Nephron (organoid): ENCODE results near the gene RBPMS2.

Source experiments
- H3K27ac Mint-ChIP-seq, 3 experiments: 2 replicates each; pipeline ENCODE4 v1.8.0; 2020; ENCODE audit warnings: mixed read lengths in 3 of 3, mild to moderate bottlenecking in 2 of 3, moderate library complexity in 1 of 3
- H3K27me3 Mint-ChIP-seq: 2 replicates; pipeline ENCODE4 v1.8.0; 2021; ENCODE audit warnings: low read depth, mild to moderate bottlenecking, moderate library complexity, mixed read lengths
- H3K36me3 Mint-ChIP-seq: 2 replicates; pipeline ENCODE4 v1.8.0; 2020; ENCODE audit warnings: low read depth, mixed read lengths
- H3K4me1 Mint-ChIP-seq: 2 replicates; pipeline ENCODE4 v1.8.0; 2020; ENCODE audit warnings: mixed read lengths
- H3K4me3 Mint-ChIP-seq, 3 experiments: 2 replicates each; pipeline ENCODE4 v1.8.0; 2020; ENCODE audit warnings: mild to moderate bottlenecking in 3 of 3, mixed read lengths in 3 of 3, moderate library complexity in 2 of 3
- H3K9me3 Mint-ChIP-seq: 2 replicates; pipeline ENCODE4 v1.8.0; 2020; ENCODE audit warnings: mixed read lengths
- TF ChIP-seq, protein P1 (sequence below), 3 experiments: fragments of 200-600 bp; sonication (generic); IDR thresholded peaks; one replicate each; pipeline ENCODE4 v1.5.0; 2021; ENCODE audit warnings: antibody characterized with exemption in 3 of 3; ENCODE audit not compliant: unreplicated experiment in 3 of 3

Gene RBPMS2

GRCh38 chr15:64710676-64711428 lies 64.5 kb downstream of the RBPMS2 start:
- H3K4me1 Mint-ChIP-seq: no peaks in the 10 kb centered on the region
- H3K9me3 Mint-ChIP-seq: no peaks in the 10 kb centered on the region
- TF ChIP-seq, protein P1, sequence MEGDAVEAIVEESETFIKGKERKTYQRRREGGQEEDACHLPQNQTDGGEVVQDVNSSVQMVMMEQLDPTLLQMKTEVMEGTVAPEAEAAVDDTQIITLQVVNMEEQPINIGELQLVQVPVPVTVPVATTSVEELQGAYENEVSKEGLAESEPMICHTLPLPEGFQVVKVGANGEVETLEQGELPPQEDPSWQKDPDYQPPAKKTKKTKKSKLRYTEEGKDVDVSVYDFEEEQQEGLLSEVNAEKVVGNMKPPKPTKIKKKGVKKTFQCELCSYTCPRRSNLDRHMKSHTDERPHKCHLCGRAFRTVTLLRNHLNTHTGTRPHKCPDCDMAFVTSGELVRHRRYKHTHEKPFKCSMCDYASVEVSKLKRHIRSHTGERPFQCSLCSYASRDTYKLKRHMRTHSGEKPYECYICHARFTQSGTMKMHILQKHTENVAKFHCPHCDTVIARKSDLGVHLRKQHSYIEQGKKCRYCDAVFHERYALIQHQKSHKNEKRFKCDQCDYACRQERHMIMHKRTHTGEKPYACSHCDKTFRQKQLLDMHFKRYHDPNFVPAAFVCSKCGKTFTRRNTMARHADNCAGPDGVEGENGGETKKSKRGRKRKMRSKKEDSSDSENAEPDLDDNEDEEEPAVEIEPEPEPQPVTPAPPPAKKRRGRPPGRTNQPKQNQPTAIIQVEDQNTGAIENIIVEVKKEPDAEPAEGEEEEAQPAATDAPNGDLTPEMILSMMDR (IDR thresholded peaks at IDR 0.05; ENCODE audit: unreplicated experiment in 3 of 3): no peak
- no peak overlapping the region for H3K4me3 Mint-ChIP-seq
- H3K36me3 Mint-ChIP-seq: peaks cover 13% of the 10 kb centered on the region
- H3K27ac Mint-ChIP-seq: no peak overlapping the region
- H3K27me3 Mint-ChIP-seq: no peaks in the 10 kb centered on the region

DNA sequence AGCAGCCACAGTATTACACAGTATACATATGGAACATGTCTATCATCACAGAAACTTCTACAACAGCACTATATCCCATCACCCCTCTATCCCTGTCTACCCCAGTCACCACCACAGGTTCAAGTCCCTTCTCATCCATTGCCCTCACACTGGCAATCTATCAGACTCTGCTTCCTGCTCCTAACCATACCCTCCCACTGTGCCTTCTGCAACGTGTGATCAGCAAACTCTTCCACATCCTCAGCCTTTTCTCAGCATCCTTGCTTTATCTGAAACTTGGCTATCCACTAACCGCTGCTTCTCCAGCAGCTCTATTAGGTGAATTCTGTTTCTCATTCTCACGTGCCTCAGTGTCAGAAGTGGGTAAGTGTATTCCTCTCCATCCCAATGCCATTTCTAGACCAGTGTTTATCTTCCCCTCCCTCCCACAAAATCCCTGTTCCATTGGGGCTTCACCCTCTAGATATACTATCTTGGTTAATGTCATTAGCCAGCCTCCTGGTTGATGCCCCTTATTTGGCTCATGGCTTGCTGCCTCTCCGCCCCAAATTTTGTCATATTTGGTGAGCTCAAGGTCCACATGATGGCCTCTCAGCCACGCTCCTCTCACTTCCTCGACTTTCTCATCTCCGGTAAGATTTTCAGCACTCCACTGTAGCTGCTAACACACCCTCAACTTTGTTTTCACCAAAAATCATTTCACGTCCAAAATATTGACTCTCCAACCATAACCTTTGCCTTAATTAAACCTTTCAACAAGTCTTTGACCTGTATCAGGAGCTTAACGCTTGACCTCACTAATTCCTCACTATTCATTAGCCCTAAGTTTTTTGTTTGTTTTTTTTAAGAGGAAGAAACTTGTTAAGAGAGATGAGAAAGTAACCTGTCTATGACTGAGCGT lies 69.1 kb downstream of the RBPMS2 start:
- Mint-ChIP-seq H3K9me3 (no peaks in the 10 kb centered on the region), H3K27me3 (no peaks in the 10 kb centered on the region), H3K4me1 (peaks cover 18% of the 10 kb centered on the region), H3K4me3 (peak overlapping the region; percentile 11 to 64 (median 54)), H3K27ac (peak overlapping the region; percentile 11 to 90 (median 79)), H3K36me3 (peaks cover 12% of the 10 kb centered on the region)
- TF ChIP-seq, protein P1 (IDR thresholded peaks at IDR 0.05; ENCODE audit: unreplicated experiment in 3 of 3): no peak

DNA sequence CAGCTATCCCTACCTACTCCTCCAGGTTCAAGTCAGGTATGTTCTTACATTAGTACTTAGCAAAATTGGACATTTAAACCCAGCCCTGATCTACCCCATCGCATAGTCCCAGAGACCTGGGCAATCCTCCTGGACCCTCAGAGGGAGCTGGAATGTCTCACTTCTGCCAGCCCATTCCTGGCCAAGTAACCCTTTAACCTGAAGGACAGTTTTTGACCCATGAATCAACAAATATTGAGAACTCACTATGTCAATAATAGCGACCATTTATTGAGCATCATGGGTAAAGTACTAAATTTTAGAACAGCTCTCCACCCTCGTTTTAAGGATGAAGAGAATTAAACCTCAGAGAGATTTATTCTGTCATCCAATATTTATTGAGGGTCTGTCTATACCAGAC lies 70.4 kb downstream of the RBPMS2 start:
- no peaks in the 10 kb centered on the region for H3K9me3 Mint-ChIP-seq
- peak overlapping the region in 2 of 3 experiments; percentile 37 to 50 for H3K4me3 Mint-ChIP-seq
- H3K4me1 Mint-ChIP-seq: peaks cover 31% of the 10 kb centered on the region
- peaks cover 7% of the 10 kb centered on the region for H3K36me3 Mint-ChIP-seq
- TF ChIP-seq, protein P1 (IDR thresholded peaks at IDR 0.05; ENCODE audit: unreplicated experiment in 3 of 3): no peak
- no peaks in the 10 kb centered on the region for H3K27me3 Mint-ChIP-seq
- H3K27ac Mint-ChIP-seq: peak overlapping the region in 2 of 3 experiments; percentile 27 to 95

DNA sequence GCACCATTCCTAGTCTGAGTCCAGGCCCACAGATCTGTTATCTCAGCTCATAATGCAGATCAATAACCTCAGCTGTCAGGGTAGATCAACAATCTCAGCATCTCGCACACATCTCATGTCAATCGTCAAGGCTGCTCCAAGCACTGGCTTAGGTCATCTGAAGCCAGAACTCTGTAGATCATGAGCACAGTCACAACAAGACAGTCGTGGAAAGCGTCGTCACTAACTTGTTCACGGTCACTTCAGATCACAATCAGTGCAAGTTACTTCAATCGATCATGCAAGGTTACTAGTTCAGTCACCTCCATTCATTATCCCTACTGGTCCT lies 71.8 kb downstream of the RBPMS2 start:
- Mint-ChIP-seq H3K27me3 (no peaks in the 10 kb centered on the region), H3K4me3 (peak overlapping the region; percentile 88 to 94 (median 92)), H3K4me1 (peaks cover 45% of the 10 kb centered on the region), H3K27ac (peak overlapping the region; percentile 92 to 95 (median 94)), H3K9me3 (no peaks in the 10 kb centered on the region), H3K36me3 (peaks cover 7% of the 10 kb centered on the region)
- TF ChIP-seq, protein P1 (IDR thresholded peaks at IDR 0.05; ENCODE audit: unreplicated experiment in 3 of 3): no peak

GRCh38 chr15:64702816-64703631 lies 72.4 kb downstream of the RBPMS2 start:
- H3K27me3 Mint-ChIP-seq: no peaks in the 10 kb centered on the region
- peaks cover 7% of the 10 kb centered on the region for H3K36me3 Mint-ChIP-seq
- H3K4me1 Mint-ChIP-seq: peaks cover 50% of the 10 kb centered on the region
- H3K9me3 Mint-ChIP-seq: no peaks in the 10 kb centered on the region
- H3K27ac Mint-ChIP-seq: peak overlapping the region; percentile 92 to 95 (median 94)
- H3K4me3 Mint-ChIP-seq: peak overlapping the region; percentile 88 to 94 (median 92)
- TF ChIP-seq, protein P1 (IDR thresholded peaks at IDR 0.05; ENCODE audit: unreplicated experiment in 3 of 3): no peak
